Neural crest cell (in vitro differentiated cells): ENCODE results near the gene COL10A1. TPM values are rescaled to one million over a fixed set of nuclear protein-coding genes. Genes with fewer than 3 reads are reported as not detected.

Experiments
- DNase-seq: peaks from one replicate; pipeline ENCODE4 v3.0.0; 2021; ENCODE audit warnings: low read depth, mixed read lengths, low spot score
- H3K27ac Mint-ChIP-seq: one replicate; pipeline ENCODE4 v1.8.0; 2021; ENCODE audit warnings: mild to moderate bottlenecking, mixed read lengths; ENCODE audit not compliant: unreplicated experiment
- H3K27me3 Mint-ChIP-seq: 2 replicates; pipeline ENCODE4 v1.8.0; 2021; ENCODE audit warnings: low read depth, mild to moderate bottlenecking, mixed read lengths
- H3K36me3 Mint-ChIP-seq: 2 replicates; pipeline ENCODE4 v1.8.0; 2021; ENCODE audit warnings: low read depth, mild to moderate bottlenecking, mixed read lengths
- H3K4me1 Mint-ChIP-seq: 2 replicates; pipeline ENCODE4 v1.8.0; 2021; ENCODE audit warnings: mixed read lengths
- H3K4me3 Mint-ChIP-seq: one replicate; pipeline ENCODE4 v1.8.0; 2021; ENCODE audit warnings: mild to moderate bottlenecking, mixed read lengths
- H3K9me3 Mint-ChIP-seq: 2 replicates; pipeline ENCODE4 v1.8.0; 2021; ENCODE audit warnings: mixed read lengths
- total RNA-seq: library from RNA; stranded (reverse); gene quantifications from 2 replicates; pipeline ENCODE4 v1.2.1, GENCODE V29; 2021
- TF ChIP-seq, protein P1 (sequence below): fragments of 200-600 bp; sonication (generic); conservative IDR thresholded peaks from 2 replicates; pipeline ENCODE4 v1.5.0; 2021; ENCODE audit warnings: antibody characterized with exemption, mild to moderate bottlenecking

COL10A1 gene
- total RNA-seq, 1 donor from 2014 or later = not detected

GRCh38 chr6:116084284-116084683 is 41.6 kb downstream of the COL10A1 start:
- H3K27me3 Mint-ChIP-seq = no peaks in the 10 kb centered on the region
- no peaks in the 10 kb centered on the region for H3K36me3 Mint-ChIP-seq

GRCh38 chr6:116083052-116083451 is 42.9 kb downstream of the COL10A1 start:
- DNase-seq = no peak
- Mint-ChIP-seq H3K4me3 (no peak overlapping the region), H3K27me3 (no peaks in the 10 kb centered on the region), H3K4me1 (no peaks in the 10 kb centered on the region), H3K9me3 (no peaks in the 10 kb centered on the region), H3K27ac (no peak overlapping the region), H3K36me3 (no peaks in the 10 kb centered on the region)
- TF ChIP-seq, protein P1, sequence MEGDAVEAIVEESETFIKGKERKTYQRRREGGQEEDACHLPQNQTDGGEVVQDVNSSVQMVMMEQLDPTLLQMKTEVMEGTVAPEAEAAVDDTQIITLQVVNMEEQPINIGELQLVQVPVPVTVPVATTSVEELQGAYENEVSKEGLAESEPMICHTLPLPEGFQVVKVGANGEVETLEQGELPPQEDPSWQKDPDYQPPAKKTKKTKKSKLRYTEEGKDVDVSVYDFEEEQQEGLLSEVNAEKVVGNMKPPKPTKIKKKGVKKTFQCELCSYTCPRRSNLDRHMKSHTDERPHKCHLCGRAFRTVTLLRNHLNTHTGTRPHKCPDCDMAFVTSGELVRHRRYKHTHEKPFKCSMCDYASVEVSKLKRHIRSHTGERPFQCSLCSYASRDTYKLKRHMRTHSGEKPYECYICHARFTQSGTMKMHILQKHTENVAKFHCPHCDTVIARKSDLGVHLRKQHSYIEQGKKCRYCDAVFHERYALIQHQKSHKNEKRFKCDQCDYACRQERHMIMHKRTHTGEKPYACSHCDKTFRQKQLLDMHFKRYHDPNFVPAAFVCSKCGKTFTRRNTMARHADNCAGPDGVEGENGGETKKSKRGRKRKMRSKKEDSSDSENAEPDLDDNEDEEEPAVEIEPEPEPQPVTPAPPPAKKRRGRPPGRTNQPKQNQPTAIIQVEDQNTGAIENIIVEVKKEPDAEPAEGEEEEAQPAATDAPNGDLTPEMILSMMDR = no peak

More at GRCh38 chr6:116084284-116084683, 41.6 kb downstream of the COL10A1 start:
- TF ChIP-seq, protein P1 = no peak
- no peak overlapping the region for H3K4me3 Mint-ChIP-seq
- no peaks in the 10 kb centered on the region for H3K4me1 Mint-ChIP-seq
- no peak for DNase-seq
- no peak overlapping the region for H3K27ac Mint-ChIP-seq
- no peaks in the 10 kb centered on the region for H3K9me3 Mint-ChIP-seq

DNA sequence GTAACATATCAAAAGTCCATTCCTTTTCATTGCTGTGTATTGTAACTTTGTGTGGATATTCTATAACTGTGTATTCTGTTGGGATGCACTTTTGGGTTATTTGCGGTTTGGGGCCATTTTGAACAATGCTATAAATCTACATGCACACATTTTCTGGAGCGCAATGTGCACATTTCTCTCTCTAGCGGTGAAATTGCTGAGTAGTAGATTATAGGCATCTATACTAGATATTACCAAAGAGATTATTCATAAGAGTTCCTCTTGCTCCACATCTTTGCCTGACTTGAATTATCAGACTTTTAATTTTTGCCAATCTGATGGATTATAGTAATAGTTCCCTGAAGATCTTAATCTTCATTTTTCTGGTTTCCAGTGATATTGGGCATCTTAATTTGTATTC is 47.0 kb downstream of the COL10A1 start:
- no peak for DNase-seq
- Mint-ChIP-seq H3K27me3 (no peaks in the 10 kb centered on the region), H3K36me3 (no peaks in the 10 kb centered on the region), H3K27ac (no peak overlapping the region), H3K9me3 (no peaks in the 10 kb centered on the region), H3K4me1 (no peaks in the 10 kb centered on the region), H3K4me3 (no peak overlapping the region)
- TF ChIP-seq, protein P1 = no peak

GRCh38 chr6:116078522-116078921 is 47.4 kb downstream of the COL10A1 start:
- H3K4me1 Mint-ChIP-seq = no peaks in the 10 kb centered on the region
- TF ChIP-seq, protein P1 = no peak
- no peak for DNase-seq
- H3K36me3 Mint-ChIP-seq = no peaks in the 10 kb centered on the region
- no peak overlapping the region for H3K27ac Mint-ChIP-seq
- H3K4me3 Mint-ChIP-seq = no peak overlapping the region
- H3K27me3 Mint-ChIP-seq = no peaks in the 10 kb centered on the region
- no peaks in the 10 kb centered on the region for H3K9me3 Mint-ChIP-seq

DNA sequence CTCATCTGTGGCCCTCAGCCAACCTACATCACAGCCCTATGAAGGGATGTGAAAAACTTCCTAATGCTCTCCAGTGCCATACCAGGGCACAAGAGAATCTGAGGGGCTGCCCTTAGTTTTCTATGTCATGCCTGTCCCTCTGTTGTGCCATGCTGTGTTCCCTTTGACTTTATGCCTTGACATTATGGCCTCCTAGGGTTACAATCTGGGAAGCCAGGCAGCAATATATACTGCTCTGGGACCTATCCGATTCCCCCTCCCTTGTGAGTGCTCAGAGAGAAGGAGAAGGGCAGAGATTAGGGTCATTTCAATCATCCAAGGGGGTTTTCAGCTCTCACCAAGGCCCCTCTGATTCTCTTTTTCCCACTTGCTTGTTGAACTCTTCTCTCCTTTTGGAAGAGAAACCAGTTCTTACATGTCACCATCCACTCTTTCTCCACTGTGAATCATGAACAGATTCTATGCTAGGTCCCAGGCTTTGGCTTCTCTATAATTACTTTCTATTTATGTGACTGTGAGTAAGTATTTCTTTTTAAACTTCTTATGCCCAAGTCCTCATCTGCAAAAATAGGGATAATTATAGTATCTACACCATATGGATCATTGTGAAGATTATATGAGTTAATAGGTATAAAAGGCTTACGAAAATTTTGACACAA is 51.1 kb downstream of the COL10A1 start:
- Mint-ChIP-seq H3K4me1 (no peaks in the 10 kb centered on the region), H3K4me3 (no peak overlapping the region), H3K27me3 (no peaks in the 10 kb centered on the region), H3K36me3 (no peaks in the 10 kb centered on the region), H3K27ac (no peak overlapping the region), H3K9me3 (no peaks in the 10 kb centered on the region)
- no peak for DNase-seq
- TF ChIP-seq, protein P1 = no peak
